HFFc6 (cell line): Measurements from ENCODE around the gene ZNF628. TPM values are rescaled to one million over a fixed set of nuclear protein-coding genes. Genes with fewer than 3 reads are reported as not detected.
A peak's percentile ranks its signal among the peaks of the same experiment; 100 is the strongest.

Experiments used
- DNase-seq: peaks from one replicate; pipeline ENCODE4 v3.0.0-alpha.2; 2018
- H3K27ac Mint-ChIP-seq: 2 replicates; pipeline ENCODE4 v1.8.0; 2020; ENCODE audit warnings: mild to moderate bottlenecking, mixed read lengths
- H3K27me3 Mint-ChIP-seq: 2 replicates; pipeline ENCODE4 v1.8.0; 2021; ENCODE audit warnings: mild to moderate bottlenecking, moderate library complexity, mixed read lengths; ENCODE audit not compliant: insufficient read depth
- H3K36me3 Mint-ChIP-seq: 2 replicates; pipeline ENCODE4 v1.8.0; 2021; ENCODE audit warnings: low read depth, mixed read lengths
- H3K4me1 Mint-ChIP-seq: 2 replicates; pipeline ENCODE4 v1.8.0; 2020; ENCODE audit warnings: low read depth, mixed read lengths
- H3K4me3 Mint-ChIP-seq: 2 replicates; pipeline ENCODE4 v1.8.0; 2020; ENCODE audit warnings: mild to moderate bottlenecking, moderate library complexity, mixed read lengths
- H3K9me3 Mint-ChIP-seq: 2 replicates; pipeline ENCODE4 v1.8.0; 2020; ENCODE audit warnings: mild to moderate bottlenecking, mixed read lengths
- CTCF ChIP-seq: fragments of 200-600 bp; sonication (generic); IDR thresholded peaks from 2 replicates; pipeline ENCODE4 v1.5.0; 2021; ENCODE audit warnings: antibody characterized with exemption, mild to moderate bottlenecking
- total RNA-seq, 6 experiments: library from RNA; stranded (reverse); fragmentation: NEBNext Ultra II Directional; extraction: Animal tissue kit (Norgen Biotek cat#: 25700); gene quantifications; 2 replicates in 1 of 6; 3 replicates in 5 of 6; pipeline ENCODE4 v1.2.3, GENCODE V29; 2021

Gene ZNF628
- total RNA-seq, 6 experiments from 2014 or later: 8.6 to 11.3 (median 9.5) TPM

- Mint-ChIP-seq H3K4me3 (no peak overlapping the region), H3K27me3 (peaks cover 8% of the 10 kb centered on the region), H3K9me3 (peaks cover 10% of the 10 kb centered on the region; the same call in 1 of the 2 replicates), H3K27ac (no peak overlapping the region), H3K4me1 (no peaks in the 10 kb centered on the region), H3K36me3 (no peaks in the 10 kb centered on the region)
- no peak for DNase-seq
- TF ChIP-seq CTCF: no peak
Observed at GRCh38 chr19:55435020-55435419, 41.4 kb upstream of the ZNF628 start.

GRCh38 chr19:55436847-55437246, 39.6 kb upstream of the ZNF628 start:
- peaks cover 10% of the 10 kb centered on the region for H3K4me1 Mint-ChIP-seq
- H3K9me3 Mint-ChIP-seq: peaks cover 10% of the 10 kb centered on the region; the same call in 1 of the 2 replicates
- H3K4me3 Mint-ChIP-seq: no peak overlapping the region
- TF ChIP-seq CTCF: no peak
- DNase-seq: no peak
- H3K27ac Mint-ChIP-seq: no peak overlapping the region
- peaks cover 20% of the 10 kb centered on the region for H3K27me3 Mint-ChIP-seq
- peaks cover 5% of the 10 kb centered on the region; the same call in 1 of the 2 replicates for H3K36me3 Mint-ChIP-seq

- peak; percentile 34 for DNase-seq
- no peak for TF ChIP-seq CTCF
- no peak overlapping the region for H3K4me3 Mint-ChIP-seq
- H3K36me3 Mint-ChIP-seq: peaks cover 5% of the 10 kb centered on the region; the same call in 1 of the 2 replicates
- no peak overlapping the region for H3K27ac Mint-ChIP-seq
- peaks cover 10% of the 10 kb centered on the region for H3K4me1 Mint-ChIP-seq
- H3K9me3 Mint-ChIP-seq: peaks cover 6% of the 10 kb centered on the region; the same call in 1 of the 2 replicates
- H3K27me3 Mint-ChIP-seq: peaks cover 21% of the 10 kb centered on the region
Observed at GRCh38 chr19:55437410-55437809, 39.0 kb upstream of the ZNF628 start.

GRCh38 chr19:55439052-55439451, 37.4 kb upstream of the ZNF628 start:
- H3K4me3 Mint-ChIP-seq: no peak overlapping the region
- peaks cover 4% of the 10 kb centered on the region; the same call in 1 of the 2 replicates for H3K9me3 Mint-ChIP-seq
- no peak for DNase-seq
- peaks cover 32% of the 10 kb centered on the region for H3K27me3 Mint-ChIP-seq
- H3K27ac Mint-ChIP-seq: no peak overlapping the region
- TF ChIP-seq CTCF: no peak
- H3K4me1 Mint-ChIP-seq: peaks cover 10% of the 10 kb centered on the region
- peaks cover 5% of the 10 kb centered on the region; the same call in 1 of the 2 replicates for H3K36me3 Mint-ChIP-seq

GRCh38 chr19:55440411-55441105, 35.9 kb upstream of the ZNF628 start:
- Mint-ChIP-seq H3K4me1 (peaks cover 10% of the 10 kb centered on the region), H3K27ac (no peak overlapping the region), H3K9me3 (peaks cover 4% of the 10 kb centered on the region; the same call in 1 of the 2 replicates), H3K27me3 (peaks cover 41% of the 10 kb centered on the region), H3K36me3 (peaks cover 5% of the 10 kb centered on the region; the same call in 1 of the 2 replicates), H3K4me3 (no peak overlapping the region)
- DNase-seq: no peak
- TF ChIP-seq CTCF: no peak
